Cerebellar nuclear complex (tissue), 1 donor: Measurements from ENCODE around the gene KDM1B.
"Not testable (repeated sequence)": the region's sequence is repeated elsewhere in the genome, so short reads cannot be mapped to it uniquely, and the experiment has no call there.

ENCODE experiments used
- DNase-seq, 2 experiments: peaks; one replicate each; lab custom pipeline; 2025; lab: John Stamatoyannopoulos, UW

The KDM1B gene

GRCh38 chr6:18228590-18228989 lies 73.4 kb downstream of the KDM1B start:
- DNase-seq, result not testable (repeated sequence)

GRCh38 chr6:18231856-18232255 lies 76.6 kb downstream of the KDM1B start:
- not testable (repeated sequence) for DNase-seq

GRCh38 chr6:18233770-18234169 lies 78.5 kb downstream of the KDM1B start:
- DNase-seq, result not testable (repeated sequence)

GRCh38 chr6:18234564-18234963 lies 79.3 kb downstream of the KDM1B start:
- DNase-seq, result no peak

DNA sequence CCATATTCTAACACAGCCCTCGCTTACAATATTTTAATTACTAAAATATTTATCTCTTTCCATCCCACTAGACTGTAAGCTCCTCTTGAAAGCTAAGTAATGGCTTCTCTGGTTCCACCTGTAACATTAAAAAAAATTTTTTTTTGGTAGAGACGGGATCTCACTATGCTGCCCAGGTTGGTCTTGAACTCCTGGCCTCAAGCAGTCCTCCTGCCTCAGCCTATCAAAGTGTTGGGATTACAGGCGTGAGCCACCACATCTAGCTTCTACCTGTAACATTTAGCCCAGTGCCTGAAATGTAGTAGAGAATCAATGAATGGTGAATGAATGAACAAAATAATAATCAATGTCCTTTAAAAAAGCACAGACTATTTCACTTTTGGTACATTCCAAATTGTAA lies 80.3 kb downstream of the KDM1B start:
- no peak for DNase-seq

DNA sequence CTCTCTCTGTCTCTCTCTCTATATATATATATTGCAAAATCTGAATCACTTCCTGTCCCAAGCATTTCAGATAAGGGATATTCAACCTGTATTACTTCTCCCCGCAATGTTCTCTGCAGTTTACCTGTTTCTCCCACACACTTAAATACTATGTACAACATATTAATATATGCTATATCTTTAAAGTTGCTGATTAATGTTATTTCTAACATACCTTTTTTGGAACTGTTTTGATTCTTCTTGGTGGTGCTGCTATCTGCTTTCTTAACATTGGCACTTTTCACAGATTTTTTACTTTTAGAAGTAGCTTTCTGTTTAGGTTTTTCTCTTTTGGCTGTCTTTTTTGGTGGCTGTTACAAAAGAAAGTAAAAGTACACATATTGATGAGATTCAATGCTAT lies 81.9 kb downstream of the KDM1B start:
- no peak for DNase-seq

DNA sequence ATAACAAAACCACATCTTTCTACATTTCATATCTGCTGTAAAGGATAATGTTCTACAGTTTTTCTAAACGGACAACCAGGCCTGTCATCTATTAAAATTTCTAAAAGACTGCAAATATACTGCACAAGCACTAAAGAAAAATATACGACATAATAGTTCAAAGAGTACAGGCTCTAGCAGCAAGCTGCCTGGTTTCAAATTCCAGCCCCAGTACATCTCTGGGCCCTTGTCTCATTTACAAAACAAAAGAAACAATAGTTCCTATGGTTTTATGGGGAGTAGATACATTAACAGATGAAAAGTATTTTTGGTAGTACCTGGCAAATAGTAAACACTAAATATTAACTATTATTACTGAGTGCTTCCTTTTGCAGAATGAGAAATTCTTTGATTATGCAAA lies 85.0 kb downstream of the KDM1B start:
- DNase-seq, result no peak

GRCh38 chr6:18241208-18242038 lies 86.2 kb downstream of the KDM1B start:
- DNase-seq, result no peak

DNA sequence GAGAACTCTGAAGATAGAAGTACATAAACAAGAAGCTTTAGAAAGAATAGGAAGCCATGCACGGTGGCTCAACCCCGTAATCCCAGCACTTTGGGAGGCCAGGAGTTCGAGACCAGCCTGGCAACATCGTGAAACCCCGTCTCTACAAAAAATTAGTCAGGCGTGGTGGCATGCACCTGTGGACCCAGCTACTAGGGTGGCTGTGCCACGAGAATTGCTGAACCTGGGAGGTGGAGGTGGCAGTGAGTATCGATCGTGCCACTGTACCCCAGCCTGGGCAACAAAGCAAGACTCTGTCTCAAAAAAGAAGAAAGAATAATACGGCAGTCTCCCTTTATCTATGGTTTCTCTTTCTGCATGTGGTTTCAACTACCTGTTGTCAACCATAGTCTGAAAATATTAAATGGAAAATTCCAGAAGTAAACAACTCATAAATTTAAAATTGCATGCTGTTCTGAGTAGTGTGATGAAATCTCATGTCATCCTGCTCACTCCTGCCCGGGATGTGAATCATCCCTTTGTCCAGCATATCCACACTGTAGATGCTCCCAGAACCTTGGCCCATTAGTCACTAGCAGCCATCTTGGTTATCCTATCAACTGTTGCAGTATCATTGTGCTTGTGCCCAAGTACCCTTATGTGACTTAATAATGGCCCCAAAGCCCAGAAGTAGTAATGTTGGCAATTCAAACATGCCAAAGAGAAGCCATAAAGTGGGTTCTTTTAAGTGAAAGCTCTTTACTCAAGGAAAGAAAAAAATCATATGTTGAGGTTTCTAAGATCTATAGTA lies 87.0 kb downstream of the KDM1B start:
- no peak for DNase-seq

DNA sequence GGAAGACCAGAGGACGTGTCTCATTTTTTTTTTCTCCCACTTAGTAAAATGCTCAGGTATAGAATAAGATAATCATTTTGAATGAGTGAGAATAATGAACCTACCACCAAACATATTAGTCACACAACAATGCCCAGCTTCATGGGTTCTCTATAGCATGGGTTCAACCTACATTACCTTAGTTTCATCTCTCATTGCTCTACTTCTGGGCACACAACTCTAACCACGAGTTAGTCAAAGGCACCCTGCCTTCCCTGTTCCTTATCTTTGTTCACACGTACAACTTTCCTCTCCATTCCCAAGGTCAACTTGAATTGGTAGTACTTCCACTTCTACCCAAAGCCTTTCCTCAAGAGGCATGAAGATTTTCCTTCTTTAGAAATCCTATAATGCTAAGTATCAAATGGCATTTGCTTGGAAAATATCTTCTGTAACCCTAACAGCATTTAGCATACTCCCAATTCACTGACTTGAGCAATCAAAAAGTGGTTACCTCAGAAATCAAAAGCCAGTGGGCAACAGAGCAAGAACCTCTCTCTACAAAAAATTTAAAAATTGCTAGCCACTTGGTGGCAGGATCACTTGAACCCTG lies 88.2 kb downstream of the KDM1B start:
- DNase-seq, result no peak

DNA sequence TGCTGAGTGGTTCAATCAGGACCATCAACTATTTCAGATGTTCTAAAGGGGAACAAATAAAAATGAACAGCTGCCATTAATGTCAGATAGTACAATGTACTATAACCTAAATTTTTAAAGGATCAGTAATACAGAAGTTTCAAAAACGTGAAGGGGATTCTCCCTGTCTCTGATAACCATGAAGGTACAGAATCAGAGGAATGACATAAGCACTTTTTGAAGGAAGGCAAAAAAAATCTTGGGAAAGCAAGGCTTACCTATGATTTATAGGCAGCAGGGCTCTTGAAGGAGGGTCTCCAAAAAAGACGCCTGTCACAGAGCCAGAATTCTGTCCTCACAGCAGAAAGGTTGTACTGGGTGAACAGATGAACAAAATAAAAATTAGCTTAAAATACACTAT lies 89.0 kb downstream of the KDM1B start:
- no peak for DNase-seq

GRCh38 chr6:18245079-18245478 lies 89.9 kb downstream of the KDM1B start:
- DNase-seq, result no peak

DNA sequence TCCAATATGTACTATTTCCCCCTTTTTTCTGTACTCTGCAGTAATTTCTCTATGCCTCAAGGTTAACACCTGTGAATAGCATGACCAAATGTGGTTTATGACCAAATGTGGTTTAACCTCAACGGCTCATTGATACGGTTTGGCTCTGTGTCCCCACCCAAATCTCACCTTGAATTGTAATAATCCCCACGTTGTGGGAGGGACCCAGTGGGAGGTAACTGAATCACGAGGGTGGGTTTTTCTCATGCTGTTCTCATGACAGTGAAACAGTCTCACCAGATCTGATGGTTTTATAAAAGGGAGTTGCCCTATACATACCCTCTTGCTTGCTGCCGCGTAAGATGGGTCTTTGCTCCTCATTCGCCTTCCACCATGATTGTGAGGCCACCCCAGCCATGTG lies 90.4 kb downstream of the KDM1B start:
- no peak for DNase-seq

- DNase-seq, result no peak
These were observed 91.0 kb downstream of the KDM1B start for GRCh38 chr6:18246205-18246604.

GRCh38 chr6:18247002-18247401 lies 91.8 kb downstream of the KDM1B start:
- no peak for DNase-seq

GRCh38 chr6:18248698-18249097 lies 93.5 kb downstream of the KDM1B start:
- DNase-seq, result no peak

- DNase-seq, result no peak
These were observed 94.0 kb downstream of the KDM1B start for GRCh38 chr6:18249271-18249670.

DNA sequence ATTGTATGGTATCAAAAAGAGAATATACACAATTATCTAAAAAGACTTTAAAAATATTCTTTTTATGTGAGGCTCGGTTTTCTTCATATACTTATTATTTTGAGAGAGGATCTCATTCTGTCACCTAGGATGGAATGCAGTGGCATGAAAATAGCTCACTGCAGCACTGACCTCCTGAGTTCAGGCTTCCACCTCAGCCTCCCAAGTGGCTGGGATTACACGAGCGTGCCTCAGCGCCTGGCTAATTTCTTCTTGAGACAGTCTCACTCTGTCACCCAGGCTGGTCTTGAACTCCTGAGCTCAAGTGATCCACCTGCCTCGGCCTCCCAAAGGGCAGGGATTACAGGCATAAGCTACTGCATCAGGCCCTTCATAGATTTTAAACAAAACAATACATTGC lies 98.4 kb downstream of the KDM1B start:
- no peak for DNase-seq

DNA sequence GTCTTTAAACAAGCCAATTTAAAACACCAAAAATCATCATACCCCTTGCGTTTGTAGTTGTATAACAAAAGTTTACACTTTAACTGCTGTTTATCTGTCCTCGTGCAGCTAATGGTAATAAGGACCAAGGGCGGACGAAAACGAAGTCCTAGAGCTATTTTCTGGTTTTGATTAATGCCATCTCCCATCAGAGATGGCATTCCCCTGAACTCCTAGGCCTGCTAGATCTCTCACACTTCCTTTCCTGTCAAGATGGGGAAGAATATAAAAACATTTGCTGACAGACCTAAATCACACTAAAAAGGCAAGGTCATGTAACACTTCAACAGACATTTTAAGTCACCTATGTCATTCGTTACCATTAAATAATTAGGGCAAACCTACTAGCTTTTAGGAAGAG lies 99.6 kb downstream of the KDM1B start:
- DNase-seq, result no peak

- no peak for DNase-seq
These were observed 104.6 kb downstream of the KDM1B start for GRCh38 chr6:18259675-18260447.

DNA sequence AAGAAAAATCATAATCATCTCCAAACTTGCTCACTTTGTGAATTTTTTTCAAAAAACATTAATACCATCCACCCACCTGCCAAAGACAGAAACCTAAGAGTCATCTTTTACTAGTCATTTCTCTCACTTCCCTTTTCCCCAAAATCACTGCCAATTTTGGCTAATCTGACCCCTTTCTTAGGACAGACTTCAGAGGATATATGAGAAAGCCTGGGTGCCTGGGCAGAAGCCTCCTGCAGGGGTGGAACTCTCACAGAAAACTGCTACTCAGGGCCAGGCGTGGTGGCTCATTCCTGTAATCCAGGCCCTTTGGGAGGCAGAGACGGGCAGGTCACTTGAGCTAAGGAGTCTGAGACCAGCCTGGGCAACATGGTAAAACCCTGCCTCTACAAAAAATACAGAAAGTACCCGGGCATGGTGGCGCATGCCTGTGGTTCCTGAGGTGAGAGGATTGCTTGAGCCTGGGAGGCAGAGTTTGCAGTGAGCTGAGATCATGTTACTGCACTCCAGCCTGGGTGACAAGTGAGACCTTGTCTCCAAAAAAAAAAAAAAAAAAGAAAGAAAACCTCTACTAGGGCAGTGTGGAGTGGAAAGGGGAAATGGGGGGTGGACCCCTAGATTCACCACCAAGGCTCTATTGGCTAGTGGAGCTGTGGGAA lies 105.4 kb downstream of the KDM1B start:
- DNase-seq, result no peak

DNA sequence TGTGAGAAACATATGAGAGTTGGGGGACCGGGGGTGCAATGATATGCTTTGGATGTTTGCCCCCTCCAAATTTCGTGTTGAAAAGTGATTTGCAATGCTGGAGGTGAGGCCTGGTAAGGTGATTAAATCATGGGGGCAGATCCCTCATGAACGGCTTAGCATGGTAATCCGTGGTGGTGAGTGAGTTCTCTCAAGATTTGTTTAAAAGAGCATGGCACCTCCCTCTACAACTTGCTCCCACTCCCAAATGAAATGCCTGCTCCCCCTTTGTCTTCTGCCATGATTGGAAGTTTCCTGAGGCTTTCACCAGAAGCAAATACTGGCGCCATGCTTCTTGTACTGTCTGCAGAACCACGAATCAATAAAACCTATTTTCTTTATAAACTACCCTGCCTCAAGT lies 106.7 kb downstream of the KDM1B start:
- no peak for DNase-seq
